HepG2 (cell line): ENCODE data around the gene CAVIN1. TPM values are rescaled to one million over a fixed set of nuclear protein-coding genes. Genes with fewer than 3 reads are reported as not detected.

Experiments used
- AGO2 ChIP-seq: fragments of 200-400 bp; formaldehyde crosslinking; optimal IDR thresholded peaks from 2 replicates; pipeline ENCODE3; 2017; ENCODE audit warnings: mild to moderate bottlenecking, low read depth, low read length, moderate library complexity
- BCL3 ChIP-seq: sonication (generic); formaldehyde crosslinking; IDR thresholded peaks from 2 replicates; pipeline ENCODE4 v1.5.1; 2020; ENCODE audit warnings: mild to moderate bottlenecking, missing genetic modification reagents, moderate library complexity
- BRD4 ChIP-seq: sonication (generic); formaldehyde crosslinking; IDR thresholded peaks from 2 replicates; pipeline ENCODE4 v1.4.0; 2020; ENCODE audit warnings: missing genetic modification reagents
- IRF1 ChIP-seq: sonication (generic); formaldehyde crosslinking; IDR thresholded peaks from 2 replicates; pipeline ENCODE4 v1.4.0; 2020; ENCODE audit warnings: low read depth, mild to moderate bottlenecking, missing genetic modification reagents
- LRRFIP1 ChIP-seq: sonication (generic); formaldehyde crosslinking; conservative IDR thresholded peaks from 2 replicates; pipeline ENCODE4 v1.4.0; 2020; ENCODE audit warnings: missing genetic modification reagents
- MIER3 ChIP-seq: IDR thresholded peaks from 2 replicates; pipeline ENCODE4 v1.6.1; 2016; ENCODE audit warnings: missing compliant biosample characterization, borderline replicate concordance
- MTA3 ChIP-seq: sonication (generic); formaldehyde crosslinking; IDR thresholded peaks from 2 replicates; pipeline ENCODE4 v1.4.0; 2020; ENCODE audit warnings: missing genetic modification reagents
- MXD4 ChIP-seq: IDR thresholded peaks from 2 replicates; pipeline ENCODE4 v1.6.1; 2016; ENCODE audit warnings: mild to moderate bottlenecking, missing biosample characterization, missing genetic modification reagents
- NR1H2 ChIP-seq: sonication (generic); formaldehyde crosslinking; IDR thresholded peaks from 2 replicates; pipeline ENCODE4 v1.8.1; 2022; ENCODE audit warnings: low read depth, missing genetic modification reagents, borderline replicate concordance
- NR3C1 ChIP-seq: sonication (generic); formaldehyde crosslinking; IDR thresholded peaks from 2 replicates; pipeline ENCODE4 v1.4.0; 2020; ENCODE audit warnings: missing genetic modification reagents
- PTBP1 ChIP-seq: fragments of 200-400 bp; formaldehyde crosslinking; IDR thresholded peaks from 2 replicates; pipeline ENCODE4 v1.6.1; 2018; ENCODE audit warnings: low read length, low read depth; ENCODE audit not compliant: poor library complexity, severe bottlenecking
- STAG1 ChIP-seq: sonication (generic); formaldehyde crosslinking; IDR thresholded peaks from 2 replicates; pipeline ENCODE4 v1.4.0; 2020; ENCODE audit warnings: missing genetic modification reagents
- TFE3 ChIP-seq: IDR thresholded peaks from 2 replicates; pipeline ENCODE4 v1.6.1; 2016
- ZFP90 ChIP-seq: sonication (generic); formaldehyde crosslinking; IDR thresholded peaks from 2 replicates; pipeline ENCODE4 v1.8.0; 2022; ENCODE audit warnings: missing genetic modification reagents, mild to moderate bottlenecking, inconsistent platforms, borderline replicate concordance
- ZNF557 ChIP-seq: sonication (generic); formaldehyde crosslinking; IDR thresholded peaks from 2 replicates; pipeline ENCODE4 v1.4.0; 2020; ENCODE audit warnings: missing genetic modification reagents
- ZNF564 ChIP-seq: sonication (generic); formaldehyde crosslinking; IDR thresholded peaks from 2 replicates; pipeline ENCODE4 v1.8.1; 2023; ENCODE audit warnings: mild to moderate bottlenecking, missing genetic modification reagents
- ZNF639 ChIP-seq: conservative IDR thresholded peaks from 2 replicates; pipeline ENCODE4 v1.6.1; 2018; ENCODE audit warnings: missing genetic modification reagents
- ZNF672 ChIP-seq: sonication (generic); formaldehyde crosslinking; IDR thresholded peaks from 2 replicates; pipeline ENCODE4 v1.8.1; 2022; ENCODE audit warnings: missing genetic modification reagents
- ZNF839 ChIP-seq: sonication (generic); formaldehyde crosslinking; IDR thresholded peaks from 2 replicates; pipeline ENCODE4 v1.4.0; 2020; ENCODE audit warnings: missing genetic modification reagents, mild to moderate bottlenecking, borderline replicate concordance
- polyA plus RNA-seq, 8 experiments: library from polyadenylated mRNA; depleted of rRNA in 3 of 8; stranded (reverse) in 7 of 8; unstranded in 1 of 8; fragments of >200 nt; fragmentation: Illumina TruSeq in 4 of 8; extraction: Trizol in 4 of 8; gene quantifications; 2 replicates each; pipeline versions ENCODE4 v1.2.1 to v1.2.3, GENCODE V29; 2011 to 2016; ENCODE audit warnings: low read depth in 4 of 8, missing spikeins in 1 of 8, mixed read lengths in 1 of 8; ENCODE audit not compliant: insufficient read depth in 1 of 8
- total RNA-seq, 5 experiments: library from RNA; depleted of rRNA; stranded (reverse); fragments of >200 nt; fragmentation: Illumina TruSeq; extraction: Trizol; gene quantifications; 2 replicates each; pipeline ENCODE4 v1.2.3, GENCODE V29; 2016; ENCODE audit warnings: low read depth in 1 of 5

The CAVIN1 gene
- total and polyA plus RNA-seq, 2 of the 13 experiments (the other 11 are each of a cell fraction or from before 2014, with no cell fraction given): 15.9 to 25.5 TPM

- TF ChIP-seq BCL3 (CRISPR knock-in tag) (no peak), IRF1 (CRISPR knock-in tag) (no peak), TFE3 (CRISPR knock-in tag) (no peak), NR3C1 (CRISPR knock-in tag) (no peak), PTBP1 (peak; percentile 78), ZNF557 (CRISPR knock-in tag) (no peak), ZFP90 (CRISPR knock-in tag) (0 out of 2 replicates have a peak, but pooled peaks have one; percentile 9), STAG1 (CRISPR knock-in tag) (no peak), NR1H2 (CRISPR knock-in tag) (0 out of 2 replicates have a peak, but pooled peaks have one; percentile 43), ZNF639 (CRISPR knock-in tag) (no peak), ZNF672 (CRISPR knock-in tag) (0 out of 2 replicates have a peak, but pooled peaks have one; percentile 69), MXD4 (no peak), MTA3 (CRISPR knock-in tag) (no peak), LRRFIP1 (CRISPR knock-in tag) (no peak), BRD4 (no peak), ZNF564 (peak; percentile 69; the same call in 1 of the 2 replicates), MIER3 (CRISPR knock-in tag) (0 out of 2 replicates have a peak, but pooled peaks have one; percentile 9), AGO2 (peak; percentile 64), ZNF839 (0 out of 2 replicates have a peak, but pooled peaks have one; percentile 37)
Observed at GRCh38 chr17:42387661-42388380, 35.2 kb downstream of the CAVIN1 start (continued).
